Spleen (tissue), 11 donors: ENCODE results near the gene ZSWIM2. TPM values are rescaled to one million over a fixed set of nuclear protein-coding genes. Genes with fewer than 3 reads are reported as not detected.

Experiments
- DNase-seq: peaks from one replicate; pipeline ENCODE4 v3.0.0-alpha.2; 2020
- H3K27ac ChIP-seq, 8 donors: fragments of 200-600 bp; sonication (generic) in 7 of 8; 1 replicate in 4 of 8; 2 replicates in 4 of 8; pipeline versions ENCODE4 v1.5.0 to v1.8.0; 2016 to 2021; ENCODE audit warnings: inconsistent platforms in 4 of 8, mild to moderate bottlenecking in 4 of 8, moderate library complexity in 1 of 8
- H3K27me3 ChIP-seq, 7 donors: fragments of 200-600 bp; sonication (generic) in 6 of 7; replicated peaks in 1 of 7; 1 replicate in 4 of 7; 2 replicates in 3 of 7; pipeline versions ENCODE4 v1.5.0 to v1.8.0; 2016 to 2021; ENCODE audit warnings: inconsistent platforms in 3 of 7, mild to moderate bottlenecking in 1 of 7
- H3K36me3 ChIP-seq, 6 donors: fragments of 200-600 bp; sonication (generic) in 5 of 6; 1 replicate in 4 of 6; 2 replicates in 2 of 6; pipeline versions ENCODE4 v1.5.0 to v1.8.0; 2016 to 2021; ENCODE audit warnings: inconsistent platforms in 2 of 6
- H3K4me1 ChIP-seq, 6 donors: fragments of 200-600 bp; sonication (generic) in 5 of 6; 1 replicate in 3 of 6; 2 replicates in 3 of 6; pipeline versions ENCODE4 v1.5.0 to v1.8.0; 2016 to 2021; ENCODE audit warnings: inconsistent platforms in 3 of 6
- H3K4me3 ChIP-seq, 8 donors: fragments of 200-600 bp; sonication (generic) in 7 of 8; 1 replicate in 4 of 8; 2 replicates in 4 of 8; pipeline versions ENCODE4 v1.5.0 to v1.8.0; 2016 to 2021; ENCODE audit warnings: inconsistent platforms in 4 of 8, mild to moderate bottlenecking in 4 of 8, moderate library complexity in 2 of 8
- H3K9me3 ChIP-seq, 8 donors: fragments of 200-600 bp; sonication (generic) in 7 of 8; 1 replicate in 4 of 8; 2 replicates in 4 of 8; pipeline versions ENCODE4 v1.5.0 to v1.8.0; 2016 to 2021; ENCODE audit warnings: inconsistent platforms in 4 of 8
- CTCF ChIP-seq, 11 experiments: fragments of 200-600 bp in 7 of 11; fragments of 450-650 bp in 4 of 11; sonication (generic) in 4 of 11; IDR thresholded peaks in 8 of 11; conservative IDR thresholded peaks in 3 of 11; 1 replicate in 7 of 11; 2 replicates in 4 of 11; pipeline versions ENCODE4 v1.4.0 to v1.8.0; 2016 to 2021; ENCODE audit warnings: antibody characterized with exemption in 11 of 11, inconsistent platforms in 4 of 11, mild to moderate bottlenecking in 1 of 11
- POLR2A ChIP-seq, 3 donors: fragments of 450-650 bp; IDR thresholded peaks; one replicate each; pipeline ENCODE4 v1.5.1; 2017; ENCODE audit warnings: antibody characterized with exemption in 3 of 3, mild to moderate bottlenecking in 1 of 3
- POLR2AphosphoS5 ChIP-seq, 3 donors: sonication (generic); formaldehyde crosslinking; IDR thresholded peaks; one replicate each; pipeline ENCODE4 v1.5.1; 2017; ENCODE audit warnings: antibody characterized with exemption in 3 of 3
- WGBS, 5 donors: extraction: QIAGEN DNeasy Blood & Tissue Kit in 3 of 5; methylation state at CpG; one replicate each; pipeline versions ENCODE4 v1.1.5 to v1.1.7; 2013 to 2018; 5-methylcytosine and 5-hydroxymethylcytosine counted together
- intact Hi-C: fragments of 100-400 bp; cut with DNase I; formaldehyde crosslinking; loops from one replicate; pipeline ENCODE4 v1.15.0; 2023; ENCODE audit warnings: low total_unique reads
- polyA plus RNA-seq, 3 donors: library from polyadenylated mRNA; stranded (reverse); fragments of 200-250 nt; gene quantifications; one replicate each; pipeline ENCODE4 v1.2.1, GENCODE V29; 2013
- total RNA-seq, 7 donors: library from RNA; depleted of rRNA in 3 of 7; stranded (reverse); fragments of >200 nt in 3 of 7; fragmentation: NEBNext Ultra II Directional in 4 of 7; extraction: Animal tissue kit (Norgen Biotek cat#: 25700) in 4 of 7; gene quantifications; one replicate each; pipeline versions ENCODE4 v1.1.0 to v1.2.1, GENCODE V29; 2016 to 2021
- donor health status: healthy with polysubstance abuse.
- donor health status: DM: no; HTN: no; CAD: no; lungs with moderate emphysema.
- donor health status: DM: no; HTN: no; CAD: no.
- donor health status: Bipolar disorder and iron deficiency.
- donor health status: healthy.
- donor health status: DM: no; HTN: no; CAD: no.
- donor health status: DM: yes; HTN: yes; CAD: no.

The ZSWIM2 gene
- total and polyA plus RNA-seq, 10 donors, result not detected

DNA sequence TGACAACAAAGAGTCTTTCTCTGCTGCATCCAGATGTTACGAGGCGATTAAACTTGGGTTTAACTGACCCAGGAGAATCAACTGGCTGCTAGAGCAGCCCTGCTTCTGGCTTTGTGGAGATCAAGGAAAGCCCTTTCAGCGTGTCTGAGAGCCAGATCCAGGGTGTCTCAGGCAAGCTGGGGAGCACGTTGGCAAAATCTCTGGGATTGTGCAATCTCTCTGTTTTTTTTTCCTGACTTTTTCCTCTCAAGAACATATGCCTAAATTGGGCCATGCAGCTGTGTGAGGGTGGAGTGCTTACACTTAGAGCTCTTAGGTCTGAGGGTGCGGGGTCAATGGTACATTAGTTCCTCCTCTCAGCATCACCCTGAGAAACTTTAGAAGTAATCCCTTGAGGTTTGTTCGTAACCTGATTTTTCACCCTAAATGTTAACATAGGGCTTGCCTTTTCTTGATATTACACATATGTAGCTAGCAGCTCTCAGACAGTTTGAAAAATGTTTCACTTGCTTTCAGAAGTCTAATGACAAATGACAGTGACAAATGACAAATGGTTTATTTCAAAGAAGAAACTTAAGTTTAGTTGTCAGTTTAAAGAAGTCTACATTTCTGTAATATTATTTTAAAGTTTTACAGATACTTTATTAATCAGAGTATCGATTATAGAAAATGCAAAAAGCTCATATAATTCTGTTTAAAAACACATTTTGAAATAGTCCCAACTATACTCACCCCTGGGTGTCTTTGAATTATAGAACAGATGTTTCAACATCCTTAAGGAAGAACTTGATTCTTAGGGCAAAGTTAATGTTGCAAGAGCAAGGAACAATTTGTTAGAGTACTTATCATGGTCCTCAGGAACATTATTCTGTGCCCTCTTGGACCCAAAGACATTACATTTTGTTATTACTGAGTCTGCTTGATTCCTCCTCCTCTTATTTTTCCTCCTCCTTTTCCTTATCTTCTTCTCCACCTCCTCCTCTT is 38.4 kb upstream of the ZSWIM2 start:
- Histone ChIP-seq H3K27me3 (no peaks in the 10 kb centered on the region), H3K36me3 (no peaks in the 10 kb centered on the region), H3K4me1 (peaks cover 0 to 16% (median 5%) of the 10 kb centered on the region in 6 donors), H3K9me3 (peaks cover 0 to 12% (median 7%) of the 10 kb centered on the region in 8 donors), H3K4me3 (no peak overlapping the region), H3K27ac (no peak overlapping the region)
- TF ChIP-seq POLR2A (IDR thresholded peaks at IDR 0.05) (no peak), POLR2AphosphoS5 (IDR thresholded peaks at IDR 0.05) (no peak), CTCF (IDR thresholded peaks at IDR 0.05 in 8 of 11, conservative IDR thresholded peaks at IDR 0.05 in 3 of 11) (no peak)
- intact Hi-C loops, result no loop called here
- DNase-seq, result no peak
- WGBS, 5 donors, result 43 to 62% (median 57%) methylated on average over 7 of the region's 7 CpGs

GRCh38 chr2:186884587-186884986 is 35.6 kb upstream of the ZSWIM2 start:
- WGBS, 5 donors, result 2 to 17% (median 7%) methylated on average over 1 of the region's 1 CpG
- no peak for DNase-seq
- H3K27me3 ChIP-seq, result no peaks in the 10 kb centered on the region
- no peak overlapping the region for H3K4me3 ChIP-seq
- H3K27ac ChIP-seq, result peak overlapping the region in 3 of 8 donors; percentile 3 to 31 (median 18)
- intact Hi-C loops, result no loop called here
- no peaks in the 10 kb centered on the region for H3K36me3 ChIP-seq
- peaks cover 0 to 16% (median 5%) of the 10 kb centered on the region in 6 donors for H3K4me1 ChIP-seq
- TF ChIP-seq POLR2AphosphoS5 (IDR thresholded peaks at IDR 0.05) (peak in 2 of 3 donors; percentile 48 to 86), CTCF (IDR thresholded peaks at IDR 0.05 in 8 of 11, conservative IDR thresholded peaks at IDR 0.05 in 3 of 11) (no peak)
- peaks cover 0 to 38% (median 25%) of the 10 kb centered on the region in 8 donors for H3K9me3 ChIP-seq

GRCh38 chr2:186883666-186884065 is 34.7 kb upstream of the ZSWIM2 start:
- intact Hi-C loops, result no loop called here
- H3K9me3 ChIP-seq, result peaks cover 0 to 47% (median 27%) of the 10 kb centered on the region in 8 donors
- WGBS, 5 donors, result 79 to 95% (median 86%) methylated on average over 2 of the region's 2 CpGs
- no peak overlapping the region for H3K27ac ChIP-seq
- no peak for DNase-seq
- peaks cover 0 to 16% (median 5%) of the 10 kb centered on the region in 6 donors for H3K4me1 ChIP-seq
- TF ChIP-seq CTCF (IDR thresholded peaks at IDR 0.05 in 8 of 11, conservative IDR thresholded peaks at IDR 0.05 in 3 of 11), result no peak
- no peak for TF ChIP-seq POLR2AphosphoS5 (IDR thresholded peaks at IDR 0.05)
- H3K36me3 ChIP-seq, result no peaks in the 10 kb centered on the region
- no peak overlapping the region for H3K4me3 ChIP-seq
- no peaks in the 10 kb centered on the region for H3K27me3 ChIP-seq

GRCh38 chr2:186882511-186883071 is 33.6 kb upstream of the ZSWIM2 start:
- TF ChIP-seq CTCF (IDR thresholded peaks at IDR 0.05 in 8 of 11, conservative IDR thresholded peaks at IDR 0.05 in 3 of 11), result no peak
- TF ChIP-seq POLR2A (IDR thresholded peaks at IDR 0.05), result no peak
- TF ChIP-seq POLR2AphosphoS5 (IDR thresholded peaks at IDR 0.05), result no peak
- Histone ChIP-seq H3K36me3 (no peaks in the 10 kb centered on the region), H3K4me1 (peaks cover 0 to 16% (median 5%) of the 10 kb centered on the region in 6 donors), H3K4me3 (no peak overlapping the region), H3K27ac (no peak overlapping the region), H3K27me3 (no peaks in the 10 kb centered on the region), H3K9me3 (peaks cover 0 to 50% (median 28%) of the 10 kb centered on the region in 8 donors)
- intact Hi-C loops, result no loop called here
- WGBS, 5 donors, result 70 to 86% (median 77%) methylated on average over 2 of the region's 2 CpGs
- no peak for DNase-seq
